HepG2 (cell line): ENCODE data around the gene GNAI2. TPM values are rescaled to one million over a fixed set of nuclear protein-coding genes. Genes with fewer than 3 reads are reported as not detected.
A peak's percentile ranks its signal among the peaks of the same experiment; 100 is the strongest.

ENCODE experiments used
- GPBP1L1 ChIP-seq: sonication (generic); formaldehyde crosslinking; IDR thresholded peaks from 2 replicates; pipeline ENCODE4 v1.5.0; 2020; ENCODE audit warnings: mild to moderate bottlenecking, missing genetic modification reagents
- GTF2F1 ChIP-seq: fragments of 150-350 bp; IDR thresholded peaks from 2 replicates; pipeline ENCODE4 v1.6.1; 2014; ENCODE audit warnings: low read length
- HDAC6 ChIP-seq: fragments of 200-600 bp; sonication (generic); IDR thresholded peaks from 2 replicates; pipeline ENCODE4 v1.7.0; 2017; ENCODE audit warnings: mild to moderate bottlenecking, antibody characterized with exemption, low read length, low read depth
- HMGXB3 ChIP-seq: sonication (generic); formaldehyde crosslinking; IDR thresholded peaks from 2 replicates; pipeline ENCODE4 v1.4.0; 2020; ENCODE audit warnings: missing genetic modification reagents, borderline replicate concordance
- IKZF4 ChIP-seq: sonication (generic); formaldehyde crosslinking; IDR thresholded peaks from 2 replicates; pipeline ENCODE4 v1.5.1; 2020; ENCODE audit warnings: borderline replicate concordance, mild to moderate bottlenecking, low read depth, missing genetic modification reagents; ENCODE audit errors: not compliant biosample characterization
- MEIS2 ChIP-seq: sonication (generic); formaldehyde crosslinking; IDR thresholded peaks from 2 replicates; pipeline ENCODE4 v1.9.0; 2021; ENCODE audit warnings: mild to moderate bottlenecking, missing genetic modification reagents
- POLR2A ChIP-seq, 2 experiments: IDR thresholded peaks; 2 replicates each; pipeline ENCODE4 v1.6.1; 2011; ENCODE audit warnings: low read depth in 2 of 2, low read length in 2 of 2, mild to moderate bottlenecking in 1 of 2, moderate library complexity in 1 of 2; ENCODE audit not compliant: insufficient read depth in 1 of 2
- POLR2AphosphoS5 ChIP-seq: IDR thresholded peaks from 2 replicates; pipeline ENCODE4 v1.6.1; 2012; ENCODE audit warnings: low read depth, low read length
- RXRA ChIP-seq: sonication (generic); formaldehyde crosslinking; IDR thresholded peaks from 2 replicates; pipeline ENCODE4 v1.5.1; 2020; ENCODE audit warnings: missing genetic modification reagents
- SMYD3 ChIP-seq: sonication (generic); formaldehyde crosslinking; IDR thresholded peaks from 2 replicates; pipeline ENCODE4 v1.8.1; 2023; ENCODE audit warnings: mild to moderate bottlenecking, missing genetic modification reagents
- TAF1 ChIP-seq: sonication (generic); formaldehyde crosslinking; IDR thresholded peaks from 2 replicates; pipeline ENCODE4 v1.4.0; 2020; ENCODE audit warnings: missing genetic modification reagents
- TBX2 ChIP-seq: sonication (generic); formaldehyde crosslinking; IDR thresholded peaks from 2 replicates; pipeline ENCODE4 v1.5.0; 2020; ENCODE audit warnings: missing genetic modification reagents, mild to moderate bottlenecking, borderline replicate concordance
- THAP11 ChIP-seq: IDR thresholded peaks from 2 replicates; pipeline ENCODE4 v1.6.1; 2016; ENCODE audit warnings: missing biosample characterization, missing genetic modification reagents
- ZBTB39 ChIP-seq: sonication (generic); formaldehyde crosslinking; IDR thresholded peaks from 2 replicates; pipeline ENCODE4 v1.5.0; 2020; ENCODE audit warnings: missing genetic modification reagents
- ZNF292 ChIP-seq: sonication (generic); formaldehyde crosslinking; IDR thresholded peaks from 2 replicates; pipeline ENCODE4 v1.8.1; 2022; ENCODE audit warnings: mild to moderate bottlenecking, low read depth, missing genetic modification reagents, borderline replicate concordance
- ZNF335 ChIP-seq: sonication (generic); formaldehyde crosslinking; IDR thresholded peaks from 2 replicates; pipeline ENCODE4 v1.4.0; 2020; ENCODE audit warnings: missing genetic modification reagents
- ZNF343 ChIP-seq: sonication (generic); formaldehyde crosslinking; IDR thresholded peaks from 2 replicates; pipeline ENCODE4 v1.4.0; 2020; ENCODE audit warnings: mild to moderate bottlenecking, missing genetic modification reagents
- ZNF430 ChIP-seq: sonication (generic); formaldehyde crosslinking; IDR thresholded peaks from 2 replicates; pipeline ENCODE4 v1.9.0; 2021; ENCODE audit warnings: mild to moderate bottlenecking, missing genetic modification reagents
- ZNF432 ChIP-seq: sonication (generic); formaldehyde crosslinking; IDR thresholded peaks from 2 replicates; pipeline ENCODE4 v1.5.0; 2020; ENCODE audit warnings: missing genetic modification reagents, mild to moderate bottlenecking, borderline replicate concordance
- polyA plus RNA-seq, 8 experiments: library from polyadenylated mRNA; depleted of rRNA in 3 of 8; stranded (reverse) in 7 of 8; unstranded in 1 of 8; fragments of >200 nt; fragmentation: Illumina TruSeq in 4 of 8; extraction: Trizol in 4 of 8; gene quantifications; 2 replicates each; pipeline versions ENCODE4 v1.2.1 to v1.2.3, GENCODE V29; 2011 to 2016; ENCODE audit warnings: low read depth in 4 of 8, missing spikeins in 1 of 8, mixed read lengths in 1 of 8; ENCODE audit not compliant: insufficient read depth in 1 of 8
- total RNA-seq, 5 experiments: library from RNA; depleted of rRNA; stranded (reverse); fragments of >200 nt; fragmentation: Illumina TruSeq; extraction: Trizol; gene quantifications; 2 replicates each; pipeline ENCODE4 v1.2.3, GENCODE V29; 2016; ENCODE audit warnings: low read depth in 1 of 5
- TF ChIP-seq, protein P1 (sequence below): sonication (generic); formaldehyde crosslinking; IDR thresholded peaks from 2 replicates; pipeline ENCODE4 v1.4.0; 2020; ENCODE audit warnings: missing genetic modification reagents, borderline replicate concordance

GNAI2 gene
- total and polyA plus RNA-seq, 2 of the 13 experiments (the other 11 are each of a cell fraction or from before 2014, with no cell fraction given), result 51.1 to 66.2 TPM

DNA sequence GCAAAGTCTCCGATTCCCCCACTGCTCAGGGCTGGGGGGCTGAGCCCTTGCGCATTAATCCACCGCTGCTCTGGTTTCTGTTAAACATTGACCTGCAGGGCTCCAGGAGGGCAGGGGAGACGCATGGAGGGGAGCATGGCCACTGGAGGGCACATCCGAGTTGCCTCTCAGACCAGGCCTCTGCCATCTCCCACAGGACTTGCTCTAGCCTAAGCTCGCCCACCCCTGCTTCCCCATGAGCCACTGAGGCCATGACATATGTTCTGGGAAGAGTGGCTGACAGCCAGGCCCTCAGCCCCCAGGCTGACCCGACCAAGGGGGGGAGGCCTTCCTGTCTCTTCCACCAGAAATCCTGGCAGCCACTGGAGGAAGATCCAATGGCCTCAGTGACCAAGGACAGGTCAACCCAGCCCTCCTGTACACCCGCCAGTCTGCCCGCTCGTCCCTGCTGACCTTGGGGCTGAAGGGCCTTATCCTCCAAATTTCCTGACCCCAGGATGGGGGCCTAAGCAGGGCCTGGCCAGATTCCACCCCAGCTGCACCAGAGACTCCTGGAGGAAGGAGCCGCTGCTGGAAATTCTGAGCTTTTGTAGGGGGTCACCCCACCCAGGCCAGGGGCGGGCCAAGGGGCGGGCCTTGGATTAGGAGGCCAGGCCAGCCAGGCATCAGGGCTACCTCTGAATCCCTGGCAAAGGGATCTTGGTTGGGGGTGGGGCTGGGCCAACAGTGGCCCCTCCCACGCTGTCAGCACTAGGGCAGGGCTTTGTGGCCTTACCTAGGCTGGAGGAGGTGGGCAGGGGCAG lies 67.2 kb downstream of the GNAI2 start, which contains the start of gene HYAL1 (continued):
- TF ChIP-seq HMGXB3 (no peak), RXRA (CRISPR knock-in tag) (peak; percentile 58; the same call in 1 of the 2 replicates), TBX2 (CRISPR knock-in tag) (peak; percentile 51), ZBTB39 (CRISPR knock-in tag) (no peak), ZNF432 (CRISPR knock-in tag) (no peak), TAF1 (CRISPR knock-in tag) (peak; percentile 94), GPBP1L1 (CRISPR knock-in tag) (no peak), THAP11 (CRISPR knock-in tag) (peak; percentile 77), MEIS2 (no peak), POLR2AphosphoS5 (peak; percentile 99), ZNF343 (CRISPR knock-in tag) (no peak; the same call in 1 of the 2 replicates), GTF2F1 (no peak), HDAC6 (no peak), POLR2A (IDR thresholded peaks at IDR 0.05; ENCODE audit: insufficient read depth in 1 of 2, low read depth in 2 of 2, low read length in 2 of 2) (peak in 1 of 2 experiments; percentile 98; a peak in 2 of 4 replicates), IKZF4 (CRISPR knock-in tag) (peak; percentile 51), ZNF430 (CRISPR knock-in tag) (peak; percentile 91), SMYD3 (peak; percentile 96), ZNF335 (CRISPR knock-in tag) (peak; percentile 72), ZNF292 (CRISPR knock-in tag) (peak; percentile 62; the same call in 1 of the 2 replicates)
- TF ChIP-seq, protein P1, sequence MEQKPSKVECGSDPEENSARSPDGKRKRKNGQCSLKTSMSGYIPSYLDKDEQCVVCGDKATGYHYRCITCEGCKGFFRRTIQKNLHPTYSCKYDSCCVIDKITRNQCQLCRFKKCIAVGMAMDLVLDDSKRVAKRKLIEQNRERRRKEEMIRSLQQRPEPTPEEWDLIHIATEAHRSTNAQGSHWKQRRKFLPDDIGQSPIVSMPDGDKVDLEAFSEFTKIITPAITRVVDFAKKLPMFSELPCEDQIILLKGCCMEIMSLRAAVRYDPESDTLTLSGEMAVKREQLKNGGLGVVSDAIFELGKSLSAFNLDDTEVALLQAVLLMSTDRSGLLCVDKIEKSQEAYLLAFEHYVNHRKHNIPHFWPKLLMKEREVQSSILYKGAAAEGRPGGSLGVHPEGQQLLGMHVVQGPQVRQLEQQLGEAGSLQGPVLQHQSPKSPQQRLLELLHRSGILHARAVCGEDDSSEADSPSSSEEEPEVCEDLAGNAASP (CRISPR knock-in tag), result peak; percentile 54; the same call in 1 of the 2 replicates
